ENCODE measurements around the gene C14orf93.

GRCh38 chr14:23023795-23024152 is 13.8 kb upstream of the C14orf93 start:
- TF ChIP-seq SP1 (IDR thresholded peaks at IDR 0.05) (no peak), SUZ12 (IDR thresholded peaks at IDR 0.05) (no peak), BHLHE40 (IDR thresholded peaks at IDR 0.05; ENCODE audit: borderline replicate concordance) (no peak), ELF4 (IDR thresholded peaks at IDR 0.05) (no peak), L3MBTL2 (conservative IDR thresholded peaks at IDR 0.05) (no peak), TARDBP (IDR thresholded peaks at IDR 0.05) (no peak), ZNF384 (IDR thresholded peaks at IDR 0.05) (no peak), PKNOX1 (IDR thresholded peaks at IDR 0.05) (no peak)
